ENCODE data around the gene MDP1.

- TF ChIP-seq CTCF (conservative IDR thresholded peaks at IDR 0.05 in 1 of 2, IDR thresholded peaks at IDR 0.05 in 1 of 2; ENCODE audit: extremely low read depth in 1 of 2, insufficient read depth in 1 of 2, low read depth in 1 of 2, low read length in 2 of 2) (no peak), EZH2 (IDR thresholded peaks at IDR 0.05; ENCODE audit: borderline replicate concordance, low read length) (no peak)
These were observed 3.7 kb upstream of the MDP1 start for GRCh38 chr14:24219521-24219920.
